HG03097 (cell line): ENCODE results near the gene TBC1D1.
"Not testable (repeated sequence)": the region's sequence is repeated elsewhere in the genome, so short reads cannot be mapped to it uniquely, and the experiment has no call there.

ENCODE experiments used
- ATAC-seq: cut with Tn5 transposase; IDR thresholded peaks from one replicate; pipeline ENCODE4 v1.9.1; 2021; ENCODE audit not compliant: unreplicated experiment, low FRiP score

TBC1D1 gene

GRCh38 chr4:37917388-37917787, 26.5 kb downstream of the TBC1D1 start:
- no peak for ATAC-seq

GRCh38 chr4:37918653-37919052, 27.8 kb downstream of the TBC1D1 start:
- no peak for ATAC-seq

DNA sequence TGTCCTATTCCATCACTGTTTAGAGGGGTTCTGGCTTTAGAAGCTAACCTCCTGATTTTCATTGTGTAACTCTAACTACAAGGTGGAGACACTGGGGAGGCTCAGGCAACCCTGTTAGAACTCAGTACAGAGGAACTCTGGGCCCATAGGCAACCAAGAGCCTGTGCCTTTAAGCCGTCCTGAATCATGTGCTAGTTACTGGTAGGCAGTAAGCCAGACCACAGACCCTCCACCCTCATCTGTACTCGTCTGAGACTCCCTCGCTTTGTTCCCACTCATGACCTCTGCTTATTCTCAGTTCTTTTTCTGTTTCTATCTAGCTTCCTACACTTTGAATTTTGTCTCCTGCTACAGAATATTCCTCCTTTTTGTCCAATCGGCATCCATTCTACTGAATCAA, 31.4 kb downstream of the TBC1D1 start:
- ATAC-seq, result no peak

- ATAC-seq, result not testable (repeated sequence)
Observed at GRCh38 chr4:37923089-37923488, 32.2 kb downstream of the TBC1D1 start.

DNA sequence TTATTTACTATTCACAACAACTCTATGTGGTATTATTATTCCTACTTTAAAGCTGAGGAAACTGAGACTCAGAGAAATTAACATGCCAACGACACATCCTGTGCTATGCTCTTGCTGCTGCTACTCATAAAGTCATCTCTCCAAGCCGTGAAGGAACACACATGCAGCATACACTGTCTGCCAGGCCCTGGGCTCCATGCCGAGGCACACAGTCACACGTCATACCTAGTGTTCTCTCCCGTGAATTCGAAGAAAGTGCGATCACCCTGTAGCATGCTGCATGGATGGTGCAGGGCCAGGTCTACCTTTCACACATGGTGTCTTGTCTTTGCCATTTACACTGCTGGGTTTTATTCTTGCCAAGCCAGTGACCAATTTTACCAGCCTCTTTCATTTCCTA, 34.1 kb downstream of the TBC1D1 start:
- ATAC-seq, result no peak

DNA sequence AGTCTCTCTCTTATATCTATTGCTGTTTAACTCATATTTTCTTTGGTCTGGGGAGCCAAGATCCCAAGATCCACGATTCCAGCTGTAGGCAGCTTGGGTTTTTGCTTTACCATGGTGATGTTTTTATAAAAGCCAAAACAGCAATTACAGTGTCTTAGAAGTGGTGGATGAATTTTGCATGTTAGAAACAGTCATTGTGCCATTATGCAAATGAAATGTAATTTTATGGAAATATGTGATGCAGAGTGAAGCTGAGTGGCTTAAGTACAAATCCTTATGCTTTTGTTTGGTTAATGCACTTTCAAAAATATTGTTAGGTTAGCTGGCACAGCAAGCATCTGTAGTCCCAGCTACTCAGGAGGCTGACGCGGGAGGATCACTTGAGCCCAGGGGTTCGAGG, 36.5 kb downstream of the TBC1D1 start:
- no peak for ATAC-seq

DNA sequence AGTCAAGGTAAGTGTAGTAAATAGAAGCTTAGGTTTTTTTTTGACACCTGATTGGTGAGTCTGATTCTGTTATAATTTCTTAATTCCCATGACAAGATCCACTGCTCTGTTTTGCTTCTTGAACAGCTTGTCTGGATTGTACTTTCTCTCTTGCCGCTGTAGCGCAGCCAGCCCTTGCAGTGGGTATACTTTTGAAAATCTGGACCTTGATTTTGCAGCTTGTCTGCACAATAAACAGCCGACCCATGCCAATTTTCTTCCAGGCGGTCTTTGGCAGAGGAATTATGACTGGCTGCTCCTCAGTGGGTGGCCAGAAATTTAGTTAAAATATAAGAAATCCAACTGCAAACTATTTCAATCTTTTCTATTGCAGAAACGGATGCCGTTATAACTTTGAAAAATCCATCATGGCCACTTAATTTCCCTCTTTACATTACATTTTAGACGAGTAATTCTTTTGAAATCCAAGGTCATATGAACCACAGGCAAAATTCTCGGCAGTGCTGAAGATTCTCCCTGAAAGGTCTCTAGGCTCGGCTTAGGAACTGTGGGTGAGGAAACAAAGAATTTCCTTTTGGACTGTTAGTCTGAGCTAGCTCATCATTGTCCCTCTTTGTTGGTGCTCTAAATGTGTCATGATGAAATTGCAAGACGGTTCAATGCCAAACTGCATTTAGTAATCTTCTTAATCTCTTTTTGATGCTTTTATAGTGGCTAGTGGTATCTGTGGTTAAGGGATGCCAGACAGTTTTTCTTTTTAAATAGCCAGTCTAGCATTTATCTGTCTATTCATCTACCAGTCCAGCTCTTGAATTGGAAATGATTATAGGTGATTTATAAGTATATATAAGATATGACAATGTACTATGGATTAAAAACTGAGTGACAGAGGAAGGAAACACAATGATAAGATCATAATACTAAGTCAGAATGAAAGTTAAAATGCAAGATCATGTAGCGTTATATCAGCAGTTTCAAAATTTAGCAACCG, 37.8 kb downstream of the TBC1D1 start:
- ATAC-seq, result no peak

DNA sequence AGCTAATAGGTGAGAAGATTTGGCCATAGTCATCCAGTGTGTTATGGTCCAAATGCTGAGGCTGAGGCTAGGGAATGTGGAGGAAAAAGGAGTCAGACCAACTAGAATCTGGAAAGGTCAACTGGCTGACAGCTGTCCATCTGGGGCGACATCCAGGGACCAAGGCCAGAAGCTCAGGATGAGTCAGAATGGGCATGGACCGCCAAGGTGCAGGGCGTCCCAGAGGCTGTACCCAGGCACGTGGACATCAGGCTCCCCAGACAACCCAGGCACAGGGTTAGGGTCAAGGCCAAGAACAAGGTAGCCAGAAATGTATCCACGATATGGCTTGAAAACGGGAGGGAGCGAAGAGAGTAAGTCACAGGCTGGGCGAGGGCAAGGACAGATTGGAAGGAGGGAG, 43.2 kb downstream of the TBC1D1 start:
- no peak for ATAC-seq

DNA sequence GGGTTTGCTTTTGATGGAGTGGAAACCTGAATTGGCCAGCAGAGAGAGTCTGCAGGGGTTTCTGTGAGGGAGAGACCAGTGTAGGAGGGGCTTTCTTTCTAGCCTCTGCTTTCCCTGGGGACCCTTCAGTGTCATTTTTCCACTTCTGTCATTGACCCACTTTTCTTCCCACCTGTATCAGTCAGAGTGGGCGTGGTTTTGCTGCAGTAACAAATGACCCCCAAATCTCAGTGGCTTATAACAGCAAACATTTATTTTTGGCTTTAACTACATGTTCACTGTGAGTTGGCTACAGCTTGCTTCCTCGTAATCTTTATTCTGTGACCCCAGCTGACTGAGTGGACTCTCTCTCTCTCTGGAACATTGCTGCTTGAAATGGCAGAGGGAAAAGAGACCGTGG, 43.7 kb downstream of the TBC1D1 start:
- no peak for ATAC-seq

DNA sequence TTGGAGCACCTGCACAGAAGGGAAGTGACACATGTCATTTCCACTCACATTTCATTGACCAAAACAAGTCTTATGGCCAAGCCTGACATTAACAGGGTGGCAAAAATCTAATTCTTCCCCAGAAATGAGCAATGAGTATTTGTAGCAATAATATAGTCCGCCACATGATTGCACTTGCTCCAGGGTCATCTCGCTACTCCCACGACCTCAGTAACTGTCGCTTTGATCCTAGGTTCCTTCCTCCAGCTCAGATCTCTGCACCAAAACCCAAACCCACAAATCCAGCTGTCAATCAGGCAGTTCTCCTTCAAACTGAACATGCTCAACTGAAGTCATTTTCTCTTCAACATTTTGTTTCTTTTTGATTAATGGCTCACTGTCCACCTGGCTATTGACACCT, 44.1 kb downstream of the TBC1D1 start:
- ATAC-seq, result no peak

GRCh38 chr4:37936889-37937498, 46.1 kb downstream of the TBC1D1 start:
- no peak for ATAC-seq

DNA sequence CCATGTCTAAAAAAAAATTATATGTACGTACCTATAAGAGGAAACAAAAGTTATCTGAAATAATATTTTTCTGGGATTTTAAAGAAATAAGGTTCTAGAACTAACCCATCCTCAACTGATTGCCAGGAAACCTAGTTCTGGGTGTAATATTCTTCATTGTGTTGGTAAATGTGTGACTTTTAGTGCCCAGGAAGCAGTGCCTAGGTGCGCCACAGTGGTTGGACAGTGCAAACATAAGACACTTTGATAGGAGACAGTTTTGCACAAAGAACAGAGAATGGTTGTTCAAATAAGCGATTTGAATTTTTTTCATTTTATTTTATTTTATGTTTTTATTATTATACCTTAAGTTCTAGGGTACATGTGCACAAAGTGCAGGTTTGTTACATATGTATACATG, 47.3 kb downstream of the TBC1D1 start:
- ATAC-seq, result no peak

DNA sequence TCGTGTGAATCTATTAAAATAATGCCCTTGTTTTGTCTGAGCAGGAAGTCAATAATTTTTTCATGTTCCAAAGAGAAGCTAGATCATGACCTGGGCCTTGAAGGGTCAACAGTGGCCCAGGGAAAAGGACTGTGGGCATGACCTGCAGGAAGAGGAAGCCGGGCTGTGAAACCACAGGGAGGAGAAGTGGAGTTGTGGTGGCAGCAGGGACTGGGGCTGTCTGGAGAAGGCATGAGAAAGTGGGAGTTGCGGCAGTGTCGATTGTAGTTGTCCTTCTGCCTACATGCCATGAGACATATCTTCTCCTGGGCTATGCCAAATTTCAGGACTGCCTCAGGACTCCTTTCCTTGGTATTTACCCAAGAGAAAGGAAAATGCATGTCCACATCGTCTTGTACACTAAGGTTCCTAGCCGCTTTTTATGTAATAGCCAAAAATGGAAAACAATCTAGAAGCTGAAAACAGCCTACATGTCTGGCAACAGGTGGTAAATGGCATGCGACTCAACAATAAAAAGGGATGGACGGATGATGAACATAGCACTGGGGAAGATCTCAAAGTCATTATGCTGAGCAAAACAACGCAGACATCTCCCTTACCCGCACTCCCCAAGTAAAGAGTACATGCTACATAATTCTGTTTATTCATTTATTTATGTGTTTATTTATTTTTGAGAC, 55.8 kb downstream of the TBC1D1 start:
- no peak for ATAC-seq

DNA sequence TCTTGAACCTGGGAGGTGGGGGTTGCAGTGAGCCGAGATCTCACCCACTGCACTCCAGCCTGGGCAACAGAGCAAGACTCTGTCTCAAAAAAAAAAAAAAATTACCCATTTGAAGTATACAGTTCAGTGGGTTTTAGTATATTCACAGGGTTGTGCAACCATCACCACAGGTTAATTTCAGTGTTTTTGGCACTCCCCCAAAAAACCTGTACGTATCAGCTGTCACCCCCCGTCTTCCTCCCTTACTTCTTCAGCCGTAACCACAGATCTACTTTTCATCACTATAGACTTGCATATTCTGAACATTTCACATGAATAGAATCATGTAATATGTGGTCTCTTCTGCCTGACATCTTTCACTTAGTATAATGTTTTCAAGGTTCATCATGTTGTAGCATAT, 57.7 kb downstream of the TBC1D1 start:
- ATAC-seq, result no peak

DNA sequence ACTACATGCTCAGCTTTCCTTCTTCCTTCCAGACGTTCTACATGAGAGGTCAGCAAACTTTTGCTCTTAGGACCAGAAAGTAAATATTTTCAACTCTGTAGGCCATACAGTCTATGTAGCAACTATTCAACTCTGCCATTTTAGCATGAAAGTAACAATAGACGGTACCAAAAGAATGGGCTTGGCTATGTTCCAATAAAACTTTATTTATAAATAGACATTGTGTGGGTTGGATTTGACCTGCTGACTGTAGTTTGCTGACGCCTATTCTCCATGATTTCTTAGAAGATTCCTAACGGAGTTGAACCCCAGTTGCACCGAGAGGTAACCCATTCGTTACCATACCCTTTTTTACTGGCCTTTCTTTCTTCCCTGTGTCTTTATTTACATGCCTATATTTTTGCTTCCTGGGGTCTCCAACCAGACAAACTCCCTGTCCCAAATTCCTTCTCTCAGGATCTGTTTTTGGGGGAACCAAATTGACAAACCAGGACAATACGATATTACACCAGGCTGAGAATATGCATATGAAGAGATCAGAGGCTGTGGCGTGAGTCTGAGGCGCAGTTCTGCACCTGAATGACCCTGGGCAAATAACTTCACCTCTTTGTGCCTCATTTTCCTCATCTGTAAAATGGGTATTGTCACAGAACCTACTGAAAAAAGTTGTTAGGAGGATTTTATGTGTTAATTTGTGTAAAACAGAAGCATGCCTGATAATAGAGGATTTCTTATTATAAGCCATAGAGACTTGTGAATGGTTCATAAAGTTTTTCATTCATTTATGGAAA, 58.9 kb downstream of the TBC1D1 start:
- no peak for ATAC-seq

DNA sequence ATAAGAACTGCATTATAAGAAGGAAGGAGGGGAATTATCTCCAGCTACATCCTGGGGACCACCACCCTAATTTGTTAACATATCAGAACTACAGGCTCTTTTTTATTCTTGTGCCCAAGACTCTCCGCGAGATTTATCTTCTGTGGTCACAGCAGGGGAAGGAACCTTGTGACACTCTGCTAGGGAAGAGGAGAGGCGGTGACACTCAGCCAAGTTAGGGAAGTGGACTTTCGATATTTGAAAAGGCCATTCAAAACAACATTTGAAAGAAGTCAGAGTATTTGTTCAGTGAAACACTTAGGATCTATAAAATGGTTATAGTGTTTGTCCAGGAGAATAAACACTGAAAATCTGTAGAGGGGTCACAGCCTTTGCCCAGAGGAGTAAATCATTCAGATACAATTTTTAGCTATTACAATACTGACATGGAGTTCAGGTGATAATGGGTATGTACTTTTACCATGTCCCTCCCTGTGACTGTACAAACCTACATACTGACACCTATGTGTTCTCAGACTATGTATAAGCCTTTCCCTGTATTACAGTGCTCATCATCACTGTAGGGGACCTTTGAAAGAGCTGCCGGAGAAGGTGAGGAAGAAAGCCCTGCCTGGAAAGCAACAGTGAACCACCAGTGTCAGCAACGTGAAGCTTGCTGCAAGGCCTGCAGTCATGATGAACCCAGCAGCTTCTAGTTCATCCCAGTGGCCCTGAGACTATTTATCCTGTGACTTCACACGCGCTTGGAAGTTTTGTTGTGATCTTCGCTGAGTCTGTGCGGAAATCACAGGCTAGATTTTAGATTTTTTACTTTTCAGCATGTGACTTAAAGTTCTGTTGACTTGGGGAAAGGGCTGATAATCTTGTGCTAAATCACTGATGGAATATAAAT, 60.8 kb downstream of the TBC1D1 start:
- ATAC-seq, result no peak

DNA sequence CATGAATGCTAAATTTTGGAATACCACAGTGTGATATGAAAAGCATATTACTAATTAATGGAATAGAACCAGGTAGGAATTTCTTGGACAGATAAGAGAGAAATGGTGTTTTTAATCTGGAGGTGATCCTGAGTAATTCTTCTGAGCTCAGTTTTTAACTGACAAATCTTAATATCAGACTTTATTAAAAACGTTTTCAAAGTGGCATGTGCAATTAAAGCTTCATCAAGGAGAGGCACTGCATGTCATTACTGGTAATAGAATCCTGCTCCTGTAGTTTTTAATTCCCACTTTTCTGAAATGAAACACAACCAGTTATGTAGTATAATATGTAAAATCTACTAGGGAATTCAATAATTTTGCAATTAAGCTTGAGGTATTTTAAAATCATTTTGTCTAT, 62.3 kb downstream of the TBC1D1 start:
- no peak for ATAC-seq

- no peak for ATAC-seq
Observed at GRCh38 chr4:37953620-37954293, 62.9 kb downstream of the TBC1D1 start.

DNA sequence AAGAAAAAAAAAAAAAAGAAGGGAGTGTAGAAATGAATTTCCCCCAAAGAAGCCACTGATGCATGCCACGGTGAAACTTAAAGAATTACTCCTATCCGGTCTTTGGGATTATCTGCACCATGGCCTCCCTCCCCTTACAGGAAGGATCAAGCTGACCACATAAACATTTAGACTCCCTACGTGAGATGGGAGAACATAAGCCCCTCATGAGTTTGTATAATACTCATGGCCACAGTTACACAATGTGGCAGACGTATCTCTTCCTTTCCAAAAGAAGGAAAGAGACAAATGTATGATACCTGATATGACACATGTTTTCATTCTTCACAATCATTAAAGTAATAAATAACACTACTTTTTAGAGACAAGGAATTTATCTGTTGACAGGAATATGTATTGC, 66.1 kb downstream of the TBC1D1 start:
- no peak for ATAC-seq
